AG08395 (cell line): ENCODE data around the gene GRIPAP1.

ENCODE experiments used
- DNase-seq: peaks from one replicate; pipeline ENCODE4 v3.0.0; 2012; ENCODE audit warnings: mixed read lengths, low spot score

Gene GRIPAP1

DNA sequence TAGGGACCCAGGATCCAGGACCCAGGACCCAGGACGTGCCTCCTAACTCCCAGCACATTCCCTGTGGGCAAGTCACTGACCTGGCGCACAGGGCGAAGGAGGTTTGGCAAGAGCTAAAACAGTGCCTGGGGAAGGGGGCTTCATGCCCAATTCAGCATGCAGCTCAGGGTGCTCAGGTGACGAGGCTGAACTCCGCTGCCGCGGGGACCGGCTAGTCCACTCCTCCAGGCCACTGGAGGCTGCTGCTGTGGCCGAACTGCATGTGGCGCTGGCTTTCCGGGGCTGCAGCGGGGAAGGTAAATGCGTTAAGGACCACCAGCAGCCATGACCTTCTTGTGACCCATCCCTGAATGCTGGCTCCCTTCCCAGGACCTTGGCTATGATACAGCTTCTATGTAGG, 78.3 kb downstream of the GRIPAP1 start:
- no peak for DNase-seq
